K562 (cell line): ENCODE results near the gene PKDCC. TPM values are rescaled to one million over a fixed set of nuclear protein-coding genes. Genes with fewer than 3 reads are reported as not detected.

Experiments
- ATAC-seq: fragments of 200-7000 bp; cut with Tn5 transposase; 3 replicates; pipeline ENCODE4 v1.9.1; 2020; ENCODE audit warnings: moderate library complexity
- BruUV-seq: library from RNA; stranded (reverse); fragments of 400-500 nt; replicated peaks from 2 replicates; lab custom pipeline; 2021; lab: Mats Ljungman, UMichigan
- CTCF ChIA-PET: fragments of 300-600 bp; formaldehyde crosslinking; extraction: SDS; loops from one replicate; lab custom pipeline; 2021; ENCODE audit warnings: low intra/inter-chr PET ratio; lab: Yijun Ruan, JAX
- POLR2A ChIA-PET: fragments of 300-600, 350-650 bp; sonication (Branson Sonifier 250); formaldehyde crosslinking; extraction: SDS; loops from one replicate; lab custom pipeline; 2021; ENCODE audit warnings: antibody characterized with exemption, inconsistent platforms; lab: Yijun Ruan, JAX
- DNase-seq, 4 experiments: peaks; one replicate each; pipeline versions ENCODE4 v3.0.0 to v3.0.0-alpha.2; 2011 to 2018; ENCODE audit warnings: low spot score in 3 of 4, mixed read lengths in 3 of 4; ENCODE audit errors: extremely low read depth in 1 of 4
- FAIRE-seq: peaks from 2 replicates; lab custom pipeline; 2011; peaks lifted over from hg19 to GRCh38; lab: Jason Lieb, UNC
- H2AFZ ChIP-seq: 2 replicates; pipeline ENCODE4 v1.6.0; 2011; ENCODE audit warnings: low read depth, low read length, control low read depth, inconsistent platforms
- H3K27ac ChIP-seq: fragments of 200-600 bp; 3 replicates; pipeline ENCODE4 v1.8.0; 2011; ENCODE audit warnings: low read depth, mild to moderate bottlenecking, control low read depth, inconsistent platforms, low read length, moderate library complexity, mixed read lengths; ENCODE audit errors: extremely low read depth
- H3K27me3 ChIP-seq, 2 experiments: fragments of 300-600 bp in 1 of 2; 2 replicates in 1 of 2; 3 replicates in 1 of 2; pipeline versions ENCODE4 v1.6.0 to v1.8.0; 2011; ENCODE audit warnings: inconsistent platforms in 2 of 2, low read length in 2 of 2, mild to moderate bottlenecking in 1 of 2, mixed read lengths in 1 of 2, moderate library complexity in 1 of 2; ENCODE audit not compliant: control insufficient read depth in 2 of 2, insufficient read depth in 2 of 2
- H3K36me3 ChIP-seq: fragments of 300-600 bp; 3 replicates; pipeline ENCODE4 v1.8.0; 2011; ENCODE audit warnings: mild to moderate bottlenecking, low read length, inconsistent platforms; ENCODE audit not compliant: control insufficient read depth, insufficient read depth
- H3K4me1 ChIP-seq, 2 experiments: fragments of 200-600 bp in 1 of 2; replicated peaks in 1 of 2; 2 replicates in 1 of 2; 3 replicates in 1 of 2; pipeline versions ENCODE4 v1.5.1 to v1.8.0; 2011; ENCODE audit warnings: inconsistent platforms in 2 of 2, low read length in 2 of 2, mild to moderate bottlenecking in 1 of 2, mixed read lengths in 1 of 2, moderate library complexity in 1 of 2; ENCODE audit not compliant: control insufficient read depth in 2 of 2, insufficient read depth in 2 of 2
- H3K4me2 ChIP-seq: 2 replicates; pipeline ENCODE4 v1.6.1; 2011; ENCODE audit warnings: low read length, control low read depth, inconsistent platforms, mixed read lengths; ENCODE audit not compliant: insufficient read depth
- H3K4me3 ChIP-seq: fragments of 200-600 bp; sonication (generic), shearing (Covaris generic); 2 replicates; pipeline ENCODE4 v1.5.1; 2016; ENCODE audit warnings: control low read depth, inconsistent platforms
- H3K79me2 ChIP-seq: fragments of 200-600 bp; 3 replicates; pipeline ENCODE4 v1.8.0; 2011; ENCODE audit warnings: low read length, inconsistent platforms; ENCODE audit not compliant: control insufficient read depth, insufficient read depth
- H3K9ac ChIP-seq, 2 experiments: 2 replicates each; pipeline versions ENCODE4 v1.6.0 to v1.6.1; 2011; ENCODE audit warnings: low read depth in 2 of 2, low read length in 2 of 2, control low read depth in 1 of 2, inconsistent platforms in 1 of 2, mild to moderate bottlenecking in 1 of 2, mixed read lengths in 1 of 2; ENCODE audit not compliant: insufficient read depth in 1 of 2
- H3K9me1 ChIP-seq: one replicate; pipeline ENCODE4 v1.6.0; 2011; ENCODE audit warnings: inconsistent platforms, mild to moderate bottlenecking, low read length, moderate library complexity; ENCODE audit not compliant: control insufficient read depth, insufficient read depth
- H3K9me3 ChIP-seq: replicated peaks from 2 replicates; pipeline ENCODE4 v1.5.1; 2011; ENCODE audit warnings: low read depth, low read length, inconsistent platforms; ENCODE audit not compliant: control insufficient read depth, insufficient read depth
- H4K20me1 ChIP-seq: replicated peaks from 2 replicates; pipeline ENCODE4 v1.6.1; 2011; ENCODE audit warnings: low read length, inconsistent platforms, mixed read lengths; ENCODE audit not compliant: control insufficient read depth, insufficient read depth
- DPF2 ChIP-seq: fragments of 450-650 bp; IDR thresholded peaks from 2 replicates; pipeline ENCODE4 v1.6.1; 2016
- LARP7 ChIP-seq: fragments of 450-650 bp; IDR thresholded peaks from 2 replicates; pipeline ENCODE4 v1.6.1; 2016
- NRF1 ChIP-seq, 2 experiments: fragments of 450-650 bp; IDR thresholded peaks in 1 of 2; conservative IDR thresholded peaks in 1 of 2; 2 replicates each; pipeline ENCODE4 v1.6.1; 2014; ENCODE audit warnings: mild to moderate bottlenecking in 2 of 2
- ZFP30 ChIP-seq: fragments of 250-450 bp; sonication (Bioruptor Pico); IDR thresholded peaks from 2 replicates; pipeline ENCODE4 v1.8.0; 2022; ENCODE audit warnings: moderate library complexity, mild to moderate bottlenecking, inconsistent platforms, borderline replicate concordance
- ZNF384 ChIP-seq: IDR thresholded peaks from 2 replicates; pipeline ENCODE4 v1.6.1; 2012; ENCODE audit warnings: low read depth, low read length, improper control_type of control experiment
- ZNF398 ChIP-seq: fragments of 250-450 bp; sonication (Bioruptor Pico); IDR thresholded peaks from 2 replicates; pipeline ENCODE4 v1.8.0; 2021; ENCODE audit warnings: moderate library complexity, mild to moderate bottlenecking, inconsistent platforms
- WGBS: fragments of 100-300 bp; shearing (Covaris generic); methylation state at CpG from one replicate; pipeline ENCODE4 v1.1.6; 2016; ENCODE audit warnings: low coverage, mixed read lengths; ENCODE audit not compliant: insufficient coverage; ENCODE audit errors: missing lambda C conversion rate; 5-methylcytosine and 5-hydroxymethylcytosine counted together
- in situ Hi-C: fragments of 300-500 bp; cut with MboI; formaldehyde crosslinking; loops from 4 replicates; pipeline ENCODE4 v1.15.0; 2018; ENCODE audit warnings: inconsistent platforms, mixed read lengths
- intact Hi-C: fragments of 100-400 bp; cut with micrococcal nuclease; formaldehyde crosslinking; loops from 2 replicates; pipeline ENCODE4 v1.14.2; 2022
- polyA plus RNA-seq, 8 experiments: library from polyadenylated mRNA; depleted of rRNA in 4 of 8; stranded (reverse) in 5 of 8; unstranded in 3 of 8; fragments of >200 nt; fragmentation: Nextera tagmentation in 2 of 8; fragmentation: Illumina TruSeq in 1 of 8; extraction: Ambion mirVana in 2 of 8; extraction: Trizol in 1 of 8; gene quantifications; 2 replicates each; pipeline versions ENCODE4 v1.2.1 to v1.2.3, GENCODE V29; 2011 to 2014; ENCODE audit warnings: inconsistent platforms in 1 of 8, missing spikeins in 1 of 8
- total RNA-seq, 7 experiments: library from RNA; depleted of rRNA in 6 of 7; stranded (reverse); fragments of >200 nt in 6 of 7; fragmentation: Illumina TruSeq in 2 of 7; extraction: Trizol in 2 of 7; gene quantifications; 2 replicates each; pipeline versions ENCODE4 v1.2.1 to v1.2.3, GENCODE V29; 2011 to 2021; ENCODE audit warnings: low replicate concordance in 1 of 7

The PKDCC gene
- total and polyA plus RNA-seq, 9 of the 15 experiments (the other 6 are each of a cell fraction or from before 2014, with no cell fraction given): 0.62 to 14.8 (median 1.3) TPM; not detected in 2

- no peak overlapping the region for H3K9ac ChIP-seq
- no peak overlapping the region for H3K4me3 ChIP-seq
- no peak overlapping the region for H3K27ac ChIP-seq
- H3K36me3 ChIP-seq: no peaks in the 10 kb centered on the region
- DNase-seq: no peak
- ChIA-PET CTCF (no interaction called here), POLR2A (interaction anchor here (1.4 kb wide), 1 partner anchor 45 kb away, joined by 3 read pairs; no protein-coding TSS in a partner anchor)
- no peak for TF ChIP-seq LARP7
- TF ChIP-seq NRF1 (conservative IDR thresholded peaks at IDR 0.05 in 1 of 2, IDR thresholded peaks at IDR 0.05 in 1 of 2): peak; percentile 67 to 69
- TF ChIP-seq DPF2: no peak
- no peak for TF ChIP-seq ZNF384
- no peak for TF ChIP-seq ZNF398
- no peak for TF ChIP-seq ZFP30 (CRISPR knock-in tag)
- no peak overlapping the region for H3K4me2 ChIP-seq
- no peaks in the 10 kb centered on the region for H4K20me1 ChIP-seq
- BruUV-seq: no TSS peak
- H3K9me1 ChIP-seq: no peaks in the 10 kb centered on the region
- in situ Hi-C loops (no loop called here), intact Hi-C loops (no loop called here)
- H3K4me1 ChIP-seq: no peaks in the 10 kb centered on the region
- H3K79me2 ChIP-seq: no peaks in the 10 kb centered on the region
- no peak for ATAC-seq
- WGBS: 20% methylated on average over 21 of the region's 21 CpGs
- no peaks in the 10 kb centered on the region for H3K9me3 ChIP-seq
- peaks cover 17 to 34% of the 10 kb centered on the region in 2 experiments; a peak in 4 of 5 replicates for H3K27me3 ChIP-seq
- no peak overlapping the region for H2AFZ ChIP-seq
- FAIRE-seq: no peak
Measured at GRCh38 chr2:42001711-42002201, 46.1 kb upstream of the PKDCC start.
